K562 (cell line): ENCODE results near the gene PI4KA. TPM values are rescaled to one million over a fixed set of nuclear protein-coding genes. Genes with fewer than 3 reads are reported as not detected.

Experiments used
- ATAC-seq: fragments of 200-7000 bp; cut with Tn5 transposase; 3 replicates; pipeline ENCODE4 v1.9.1; 2020; ENCODE audit warnings: moderate library complexity
- BruUV-seq: library from RNA; stranded (reverse); fragments of 400-500 nt; replicated peaks from 2 replicates; lab custom pipeline; 2021; lab: Mats Ljungman, UMichigan
- CTCF ChIA-PET: fragments of 300-600 bp; formaldehyde crosslinking; extraction: SDS; loops from one replicate; lab custom pipeline; 2021; ENCODE audit warnings: low intra/inter-chr PET ratio; lab: Yijun Ruan, JAX
- POLR2A ChIA-PET: fragments of 300-600, 350-650 bp; sonication (Branson Sonifier 250); formaldehyde crosslinking; extraction: SDS; loops from one replicate; lab custom pipeline; 2021; ENCODE audit warnings: antibody characterized with exemption, inconsistent platforms; lab: Yijun Ruan, JAX
- DNase-seq, 4 experiments: peaks; one replicate each; pipeline versions ENCODE4 v3.0.0 to v3.0.0-alpha.2; 2011 to 2018; ENCODE audit warnings: low spot score in 3 of 4, mixed read lengths in 3 of 4; ENCODE audit errors: extremely low read depth in 1 of 4
- FAIRE-seq: peaks from 2 replicates; lab custom pipeline; 2011; peaks lifted over from hg19 to GRCh38; lab: Jason Lieb, UNC
- H2AFZ ChIP-seq: 2 replicates; pipeline ENCODE4 v1.6.0; 2011; ENCODE audit warnings: low read depth, low read length, control low read depth, inconsistent platforms
- H3K27ac ChIP-seq: fragments of 200-600 bp; 3 replicates; pipeline ENCODE4 v1.8.0; 2011; ENCODE audit warnings: low read depth, mild to moderate bottlenecking, control low read depth, inconsistent platforms, low read length, moderate library complexity, mixed read lengths; ENCODE audit errors: extremely low read depth
- H3K27me3 ChIP-seq, 2 experiments: fragments of 300-600 bp in 1 of 2; 2 replicates in 1 of 2; 3 replicates in 1 of 2; pipeline versions ENCODE4 v1.6.0 to v1.8.0; 2011; ENCODE audit warnings: inconsistent platforms in 2 of 2, low read length in 2 of 2, mild to moderate bottlenecking in 1 of 2, mixed read lengths in 1 of 2, moderate library complexity in 1 of 2; ENCODE audit not compliant: control insufficient read depth in 2 of 2, insufficient read depth in 2 of 2
- H3K36me3 ChIP-seq: fragments of 300-600 bp; 3 replicates; pipeline ENCODE4 v1.8.0; 2011; ENCODE audit warnings: mild to moderate bottlenecking, low read length, inconsistent platforms; ENCODE audit not compliant: control insufficient read depth, insufficient read depth
- H3K4me1 ChIP-seq, 2 experiments: fragments of 200-600 bp in 1 of 2; replicated peaks in 1 of 2; 2 replicates in 1 of 2; 3 replicates in 1 of 2; pipeline versions ENCODE4 v1.5.1 to v1.8.0; 2011; ENCODE audit warnings: inconsistent platforms in 2 of 2, low read length in 2 of 2, mild to moderate bottlenecking in 1 of 2, mixed read lengths in 1 of 2, moderate library complexity in 1 of 2; ENCODE audit not compliant: control insufficient read depth in 2 of 2, insufficient read depth in 2 of 2
- H3K4me2 ChIP-seq: 2 replicates; pipeline ENCODE4 v1.6.1; 2011; ENCODE audit warnings: low read length, control low read depth, inconsistent platforms, mixed read lengths; ENCODE audit not compliant: insufficient read depth
- H3K4me3 ChIP-seq: fragments of 200-600 bp; sonication (generic), shearing (Covaris generic); 2 replicates; pipeline ENCODE4 v1.5.1; 2016; ENCODE audit warnings: control low read depth, inconsistent platforms
- H3K79me2 ChIP-seq: fragments of 200-600 bp; 3 replicates; pipeline ENCODE4 v1.8.0; 2011; ENCODE audit warnings: low read length, inconsistent platforms; ENCODE audit not compliant: control insufficient read depth, insufficient read depth
- H3K9ac ChIP-seq, 2 experiments: 2 replicates each; pipeline versions ENCODE4 v1.6.0 to v1.6.1; 2011; ENCODE audit warnings: low read depth in 2 of 2, low read length in 2 of 2, control low read depth in 1 of 2, inconsistent platforms in 1 of 2, mild to moderate bottlenecking in 1 of 2, mixed read lengths in 1 of 2; ENCODE audit not compliant: insufficient read depth in 1 of 2
- H3K9me1 ChIP-seq: one replicate; pipeline ENCODE4 v1.6.0; 2011; ENCODE audit warnings: inconsistent platforms, mild to moderate bottlenecking, low read length, moderate library complexity; ENCODE audit not compliant: control insufficient read depth, insufficient read depth
- H3K9me3 ChIP-seq: replicated peaks from 2 replicates; pipeline ENCODE4 v1.5.1; 2011; ENCODE audit warnings: low read depth, low read length, inconsistent platforms; ENCODE audit not compliant: control insufficient read depth, insufficient read depth
- H4K20me1 ChIP-seq: replicated peaks from 2 replicates; pipeline ENCODE4 v1.6.1; 2011; ENCODE audit warnings: low read length, inconsistent platforms, mixed read lengths; ENCODE audit not compliant: control insufficient read depth, insufficient read depth
- CBX2 ChIP-seq: fragments of 200-600 bp; sonication (generic); IDR thresholded peaks from one replicate; pipeline ENCODE4 v1.6.1; 2012; ENCODE audit warnings: mild to moderate bottlenecking, low read length, inconsistent platforms; ENCODE audit not compliant: insufficient read depth, poor library complexity, severe bottlenecking
- HCFC1 ChIP-seq: IDR thresholded peaks from 2 replicates; pipeline ENCODE4 v1.6.1; 2012; ENCODE audit warnings: low read depth, low read length, improper control_type of control experiment
- ZFPM2 ChIP-seq: fragments of 250-450 bp; sonication (Bioruptor Pico); IDR thresholded peaks from 2 replicates; pipeline ENCODE4 v1.5.1; 2022; ENCODE audit warnings: mild to moderate bottlenecking
- ZNF133 ChIP-seq: fragments of 250-450 bp; sonication (Bioruptor Pico); IDR thresholded peaks from 2 replicates; pipeline ENCODE4 v1.4.0; 2020; ENCODE audit warnings: mild to moderate bottlenecking
- ZNF140 ChIP-seq: fragments of 250-450 bp; sonication (Bioruptor Pico); IDR thresholded peaks from 2 replicates; pipeline ENCODE4 v1.8.0; 2021; ENCODE audit warnings: moderate library complexity, mild to moderate bottlenecking, inconsistent platforms
- ZNF668 ChIP-seq: fragments of 250-450 bp; sonication (Bioruptor Pico); IDR thresholded peaks from 2 replicates; pipeline ENCODE4 v1.8.0; 2022; ENCODE audit warnings: mild to moderate bottlenecking, inconsistent platforms
- WGBS: fragments of 100-300 bp; shearing (Covaris generic); methylation state at CpG from one replicate; pipeline ENCODE4 v1.1.6; 2016; ENCODE audit warnings: low coverage, mixed read lengths; ENCODE audit not compliant: insufficient coverage; ENCODE audit errors: missing lambda C conversion rate; 5-methylcytosine and 5-hydroxymethylcytosine counted together
- in situ Hi-C: fragments of 300-500 bp; cut with MboI; formaldehyde crosslinking; loops from 4 replicates; pipeline ENCODE4 v1.15.0; 2018; ENCODE audit warnings: inconsistent platforms, mixed read lengths
- intact Hi-C: fragments of 100-400 bp; cut with micrococcal nuclease; formaldehyde crosslinking; loops from 2 replicates; pipeline ENCODE4 v1.14.2; 2022
- polyA plus RNA-seq, 8 experiments: library from polyadenylated mRNA; depleted of rRNA in 4 of 8; stranded (reverse) in 5 of 8; unstranded in 3 of 8; fragments of >200 nt; fragmentation: Nextera tagmentation in 2 of 8; fragmentation: Illumina TruSeq in 1 of 8; extraction: Ambion mirVana in 2 of 8; extraction: Trizol in 1 of 8; gene quantifications; 2 replicates each; pipeline versions ENCODE4 v1.2.1 to v1.2.3, GENCODE V29; 2011 to 2014; ENCODE audit warnings: inconsistent platforms in 1 of 8, missing spikeins in 1 of 8
- total RNA-seq, 7 experiments: library from RNA; depleted of rRNA in 6 of 7; stranded (reverse); fragments of >200 nt in 6 of 7; fragmentation: Illumina TruSeq in 2 of 7; extraction: Trizol in 2 of 7; gene quantifications; 2 replicates each; pipeline versions ENCODE4 v1.2.1 to v1.2.3, GENCODE V29; 2011 to 2021; ENCODE audit warnings: low replicate concordance in 1 of 7
- TF ChIP-seq, protein P1 (sequence below): fragments of 200-800 bp; sonication (Bioruptor generic); IDR thresholded peaks from 2 replicates; pipeline ENCODE4 v1.6.1; 2017; ENCODE audit warnings: missing genetic modification characterization, missing compliant biosample characterization
- TF ChIP-seq, protein P2 (sequence below): fragments of 450-650 bp; formaldehyde crosslinking; conservative IDR thresholded peaks from 2 replicates; pipeline ENCODE4 v1.4.0; 2022; ENCODE audit warnings: mild to moderate bottlenecking, missing genetic modification characterization
- TF ChIP-seq, protein P3 (sequence below), 3 experiments: fragments of 200-800 bp in 1 of 3; sonication (Bioruptor generic) in 1 of 3; sonication (generic) in 1 of 3; formaldehyde crosslinking in 1 of 3; IDR thresholded peaks; 2 replicates each; pipeline versions ENCODE4 v1.6.1 to v1.8.0; 2016 to 2022; ENCODE audit warnings: mild to moderate bottlenecking in 2 of 3, missing compliant biosample characterization in 2 of 3, missing genetic modification characterization in 2 of 3, missing genetic modification reagents in 1 of 3
- TF ChIP-seq, protein P4 (sequence below): sonication (generic); formaldehyde crosslinking; IDR thresholded peaks from 2 replicates; pipeline ENCODE4 v1.8.1; 2023; ENCODE audit warnings: missing genetic modification reagents, mild to moderate bottlenecking, borderline replicate concordance

Gene PI4KA
- total and polyA plus RNA-seq, 9 of the 15 experiments (the other 6 are each of a cell fraction or from before 2014, with no cell fraction given) = 7.3 to 187 (median 84.7) TPM

DNA sequence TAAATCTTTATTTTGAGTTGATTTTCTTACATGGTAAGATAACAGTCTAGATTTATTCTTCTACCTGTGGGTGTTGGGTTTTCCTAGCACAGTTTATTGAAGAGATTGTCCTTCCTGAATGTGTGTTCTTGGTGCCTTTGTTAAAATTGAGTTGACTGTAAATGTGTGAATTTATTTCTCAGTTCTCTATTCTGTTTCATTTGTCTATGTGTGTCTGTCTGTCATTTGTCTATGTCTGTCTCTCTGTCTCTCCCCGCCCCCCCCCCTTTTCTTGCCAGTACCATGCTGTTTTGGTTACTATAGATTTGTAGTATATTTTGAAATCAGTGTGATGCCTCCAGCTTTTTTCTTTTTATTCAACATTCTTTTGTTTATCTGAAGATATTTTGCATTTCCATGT, 199.4 kb downstream of the PI4KA start:
- Histone ChIP-seq H2AFZ (no peak overlapping the region), H3K27me3 (peaks cover 31 to 36% of the 10 kb centered on the region in 2 experiments), H3K9me1 (no peaks in the 10 kb centered on the region), H3K27ac (no peak overlapping the region), H3K9ac (no peak overlapping the region), H3K9me3 (peaks cover 8% of the 10 kb centered on the region; the same call in 1 of the 2 replicates), H3K36me3 (0 out of 3 replicates have a peak, but pooled peaks cover under 1% of the 10 kb centered on the region), H3K4me2 (no peak overlapping the region), H4K20me1 (no peaks in the 10 kb centered on the region; the same call in 1 of the 2 replicates), H3K79me2 (no peaks in the 10 kb centered on the region), H3K4me1 (peaks cover 0 to 5% of the 10 kb centered on the region in 2 experiments; a peak in 3 of 5 replicates), H3K4me3 (peak overlapping the region; percentile 37; the same call in 1 of the 2 replicates)
- DNase-seq (no peak), FAIRE-seq (no peak), ATAC-seq (no peak)
- WGBS = 0% methylated on average over 1 of the region's 1 CpG
- CTCF ChIA-PET = no interaction called here
- in situ Hi-C loops (no loop called here), intact Hi-C loops (no loop called here)
- POLR2A ChIA-PET = interaction anchor here (1.2 to 1.5 kb wide), 3 partner anchors 14 to 24 kb away, joined by 4 to 5 read pairs (median 5); no protein-coding TSS in a partner anchor
- BruUV-seq = no TSS peak
- TF ChIP-seq, protein P1, sequence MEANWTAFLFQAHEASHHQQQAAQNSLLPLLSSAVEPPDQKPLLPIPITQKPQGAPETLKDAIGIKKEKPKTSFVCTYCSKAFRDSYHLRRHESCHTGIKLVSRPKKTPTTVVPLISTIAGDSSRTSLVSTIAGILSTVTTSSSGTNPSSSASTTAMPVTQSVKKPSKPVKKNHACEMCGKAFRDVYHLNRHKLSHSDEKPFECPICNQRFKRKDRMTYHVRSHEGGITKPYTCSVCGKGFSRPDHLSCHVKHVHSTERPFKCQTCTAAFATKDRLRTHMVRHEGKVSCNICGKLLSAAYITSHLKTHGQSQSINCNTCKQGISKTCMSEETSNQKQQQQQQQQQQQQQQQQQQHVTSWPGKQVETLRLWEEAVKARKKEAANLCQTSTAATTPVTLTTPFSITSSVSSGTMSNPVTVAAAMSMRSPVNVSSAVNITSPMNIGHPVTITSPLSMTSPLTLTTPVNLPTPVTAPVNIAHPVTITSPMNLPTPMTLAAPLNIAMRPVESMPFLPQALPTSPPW (CRISPR knock-in tag) = peak; percentile 81
- TF ChIP-seq ZFPM2 (CRISPR knock-in tag) (no peak), ZNF140 (no peak), ZNF133 (CRISPR knock-in tag) (no peak), CBX2 (no peak), HCFC1 (no peak), ZNF668 (CRISPR knock-in tag) (peak; percentile 43; the same call in 1 of the 2 replicates)
- TF ChIP-seq, protein P2, sequence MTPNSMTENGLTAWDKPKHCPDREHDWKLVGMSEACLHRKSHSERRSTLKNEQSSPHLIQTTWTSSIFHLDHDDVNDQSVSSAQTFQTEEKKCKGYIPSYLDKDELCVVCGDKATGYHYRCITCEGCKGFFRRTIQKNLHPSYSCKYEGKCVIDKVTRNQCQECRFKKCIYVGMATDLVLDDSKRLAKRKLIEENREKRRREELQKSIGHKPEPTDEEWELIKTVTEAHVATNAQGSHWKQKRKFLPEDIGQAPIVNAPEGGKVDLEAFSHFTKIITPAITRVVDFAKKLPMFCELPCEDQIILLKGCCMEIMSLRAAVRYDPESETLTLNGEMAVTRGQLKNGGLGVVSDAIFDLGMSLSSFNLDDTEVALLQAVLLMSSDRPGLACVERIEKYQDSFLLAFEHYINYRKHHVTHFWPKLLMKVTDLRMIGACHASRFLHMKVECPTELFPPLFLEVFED (CRISPR knock-in tag) = 0 out of 2 replicates have a peak, but pooled peaks have one; percentile 61
- TF ChIP-seq, protein P3, sequence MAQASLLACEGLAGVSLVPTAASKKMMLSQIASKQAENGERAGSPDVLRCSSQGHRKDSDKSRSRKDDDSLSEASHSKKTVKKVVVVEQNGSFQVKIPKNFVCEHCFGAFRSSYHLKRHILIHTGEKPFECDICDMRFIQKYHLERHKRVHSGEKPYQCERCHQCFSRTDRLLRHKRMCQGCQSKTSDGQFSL (CRISPR knock-in tag; IDR thresholded peaks at IDR 0.05) = 0 out of 2 replicates have a peak, but pooled peaks have one; percentile 54
- TF ChIP-seq, protein P3 (tag; IDR thresholded peaks at IDR 0.05) = no peak
- TF ChIP-seq, protein P4, sequence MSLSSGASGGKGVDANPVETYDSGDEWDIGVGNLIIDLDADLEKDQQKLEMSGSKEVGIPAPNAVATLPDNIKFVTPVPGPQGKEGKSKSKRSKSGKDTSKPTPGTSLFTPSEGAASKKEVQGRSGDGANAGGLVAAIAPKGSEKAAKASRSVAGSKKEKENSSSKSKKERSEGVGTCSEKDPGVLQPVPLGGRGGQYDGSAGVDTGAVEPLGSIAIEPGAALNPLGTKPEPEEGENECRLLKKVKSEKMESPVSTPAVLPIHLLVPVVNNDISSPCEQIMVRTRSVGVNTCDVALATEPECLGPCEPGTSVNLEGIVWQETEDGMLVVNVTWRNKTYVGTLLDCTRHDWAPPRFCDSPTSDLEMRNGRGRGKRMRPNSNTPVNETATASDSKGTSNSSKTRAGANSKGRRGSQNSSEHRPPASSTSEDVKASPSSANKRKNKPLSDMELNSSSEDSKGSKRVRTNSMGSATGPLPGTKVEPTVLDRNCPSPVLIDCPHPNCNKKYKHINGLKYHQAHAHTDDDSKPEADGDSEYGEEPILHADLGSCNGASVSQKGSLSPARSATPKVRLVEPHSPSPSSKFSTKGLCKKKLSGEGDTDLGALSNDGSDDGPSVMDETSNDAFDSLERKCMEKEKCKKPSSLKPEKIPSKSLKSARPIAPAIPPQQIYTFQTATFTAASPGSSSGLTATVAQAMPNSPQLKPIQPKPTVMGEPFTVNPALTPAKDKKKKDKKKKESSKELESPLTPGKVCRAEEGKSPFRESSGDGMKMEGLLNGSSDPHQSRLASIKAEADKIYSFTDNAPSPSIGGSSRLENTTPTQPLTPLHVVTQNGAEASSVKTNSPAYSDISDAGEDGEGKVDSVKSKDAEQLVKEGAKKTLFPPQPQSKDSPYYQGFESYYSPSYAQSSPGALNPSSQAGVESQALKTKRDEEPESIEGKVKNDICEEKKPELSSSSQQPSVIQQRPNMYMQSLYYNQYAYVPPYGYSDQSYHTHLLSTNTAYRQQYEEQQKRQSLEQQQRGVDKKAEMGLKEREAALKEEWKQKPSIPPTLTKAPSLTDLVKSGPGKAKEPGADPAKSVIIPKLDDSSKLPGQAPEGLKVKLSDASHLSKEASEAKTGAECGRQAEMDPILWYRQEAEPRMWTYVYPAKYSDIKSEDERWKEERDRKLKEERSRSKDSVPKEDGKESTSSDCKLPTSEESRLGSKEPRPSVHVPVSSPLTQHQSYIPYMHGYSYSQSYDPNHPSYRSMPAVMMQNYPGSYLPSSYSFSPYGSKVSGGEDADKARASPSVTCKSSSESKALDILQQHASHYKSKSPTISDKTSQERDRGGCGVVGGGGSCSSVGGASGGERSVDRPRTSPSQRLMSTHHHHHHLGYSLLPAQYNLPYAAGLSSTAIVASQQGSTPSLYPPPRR = peak; percentile 35; the same call in 1 of the 2 replicates
